GM10266 (cell line): ENCODE measurements around the gene VPS54.

ENCODE experiments used
- DNase-seq: peaks from one replicate; pipeline ENCODE4 v3.0.0; 2012; ENCODE audit errors: extremely low spot score
- TF ChIP-seq, protein P1 (sequence below): IDR thresholded peaks from 2 replicates; pipeline ENCODE4 v1.5.1; 2012; ENCODE audit warnings: mild to moderate bottlenecking, low read depth; ENCODE audit not compliant: control insufficient read depth, insufficient read depth; ENCODE audit errors: missing control alignments

The VPS54 gene

GRCh38 chr2:64013053-64013452 lies 6.2 kb downstream of the VPS54 start:
- TF ChIP-seq, protein P1, sequence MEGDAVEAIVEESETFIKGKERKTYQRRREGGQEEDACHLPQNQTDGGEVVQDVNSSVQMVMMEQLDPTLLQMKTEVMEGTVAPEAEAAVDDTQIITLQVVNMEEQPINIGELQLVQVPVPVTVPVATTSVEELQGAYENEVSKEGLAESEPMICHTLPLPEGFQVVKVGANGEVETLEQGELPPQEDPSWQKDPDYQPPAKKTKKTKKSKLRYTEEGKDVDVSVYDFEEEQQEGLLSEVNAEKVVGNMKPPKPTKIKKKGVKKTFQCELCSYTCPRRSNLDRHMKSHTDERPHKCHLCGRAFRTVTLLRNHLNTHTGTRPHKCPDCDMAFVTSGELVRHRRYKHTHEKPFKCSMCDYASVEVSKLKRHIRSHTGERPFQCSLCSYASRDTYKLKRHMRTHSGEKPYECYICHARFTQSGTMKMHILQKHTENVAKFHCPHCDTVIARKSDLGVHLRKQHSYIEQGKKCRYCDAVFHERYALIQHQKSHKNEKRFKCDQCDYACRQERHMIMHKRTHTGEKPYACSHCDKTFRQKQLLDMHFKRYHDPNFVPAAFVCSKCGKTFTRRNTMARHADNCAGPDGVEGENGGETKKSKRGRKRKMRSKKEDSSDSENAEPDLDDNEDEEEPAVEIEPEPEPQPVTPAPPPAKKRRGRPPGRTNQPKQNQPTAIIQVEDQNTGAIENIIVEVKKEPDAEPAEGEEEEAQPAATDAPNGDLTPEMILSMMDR, result no peak
- no peak for DNase-seq

GRCh38 chr2:64012115-64012514 lies 7.1 kb downstream of the VPS54 start:
- DNase-seq, result no peak
- TF ChIP-seq, protein P1, result no peak

DNA sequence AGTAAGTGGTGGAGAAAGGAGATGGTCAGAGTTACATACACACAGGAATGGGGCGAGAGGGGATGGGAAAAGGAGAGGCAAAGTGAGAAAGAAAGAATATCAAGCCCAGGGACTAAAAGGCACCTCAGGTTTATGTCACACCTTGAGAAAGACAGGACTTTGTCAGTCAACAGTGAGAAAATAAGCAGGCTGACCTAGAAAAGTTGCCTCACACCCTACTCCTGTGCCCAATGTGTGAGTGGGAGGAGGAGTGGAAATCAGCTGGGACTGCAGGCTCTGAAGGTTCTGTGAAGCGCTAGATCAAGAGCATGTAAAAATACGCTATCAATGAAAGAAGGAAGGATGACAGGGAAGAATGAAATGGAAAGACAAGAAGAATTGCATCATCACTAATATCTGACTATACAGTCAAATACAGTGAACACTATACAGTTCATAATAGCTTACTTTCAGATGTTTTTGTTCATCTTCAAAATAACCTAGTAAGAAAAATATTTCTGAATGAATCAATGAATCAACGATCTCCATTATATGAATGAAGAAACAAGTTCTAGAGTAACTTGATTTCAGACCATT lies 10.7 kb downstream of the VPS54 start:
- DNase-seq, result no peak

GRCh38 chr2:64007924-64008323 lies 11.3 kb downstream of the VPS54 start:
- TF ChIP-seq, protein P1, result no peak
- DNase-seq, result no peak

More for the DNA sequence above, 10.7 kb downstream of the VPS54 start:
- TF ChIP-seq, protein P1, result no peak

- TF ChIP-seq, protein P1, result no peak
- DNase-seq, result no peak
These were observed 13.4 kb downstream of the VPS54 start for GRCh38 chr2:64005707-64006356.

GRCh38 chr2:64003239-64003638 lies 16.0 kb downstream of the VPS54 start:
- TF ChIP-seq, protein P1, result no peak
- no peak for DNase-seq

DNA sequence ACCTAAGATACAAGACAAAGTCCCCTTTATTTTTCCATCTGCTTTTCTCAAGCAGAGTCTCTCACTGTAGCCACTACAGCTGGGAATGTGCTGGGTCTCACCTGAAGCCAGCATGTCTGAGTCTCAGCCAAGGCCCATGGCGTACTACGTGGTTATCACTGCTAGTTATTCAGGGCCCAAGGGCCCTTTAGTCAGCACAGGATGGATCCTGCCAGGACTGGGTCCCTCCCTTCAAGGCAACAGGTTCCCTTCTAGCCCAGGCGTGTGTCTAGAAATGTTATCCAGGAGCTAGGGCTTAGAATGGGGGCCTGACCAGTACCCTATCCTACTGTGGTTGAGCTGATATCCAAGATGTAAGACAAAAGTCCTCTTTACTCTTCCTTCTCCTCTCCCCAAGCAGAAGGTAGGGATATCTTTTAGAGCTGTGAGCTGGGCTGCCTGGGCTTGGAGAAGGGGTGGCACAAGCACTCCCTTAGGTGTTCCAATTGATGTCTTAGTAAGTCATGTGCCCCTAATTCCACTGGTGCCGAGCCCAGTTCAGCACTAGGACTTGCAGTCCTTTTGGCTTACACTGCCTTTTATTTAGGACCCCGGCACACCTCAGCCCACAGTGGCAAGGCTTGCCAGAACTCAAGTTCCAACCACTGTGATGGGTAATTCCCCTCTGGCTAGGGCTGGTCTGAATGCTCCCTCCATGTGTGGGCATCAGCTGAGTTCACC lies 17.7 kb downstream of the VPS54 start:
- TF ChIP-seq, protein P1, result no peak
- DNase-seq, result no peak
